GM18502 (cell line): ENCODE data around the gene KRTAP17-1.
"Not testable (repeated sequence)": the region's sequence is repeated elsewhere in the genome, so short reads cannot be mapped to it uniquely, and the experiment has no call there.

ENCODE experiments used
- ATAC-seq: cut with Tn5 transposase; IDR thresholded peaks from one replicate; pipeline ENCODE4 v1.9.1; 2021; ENCODE audit warnings: mild to moderate bottlenecking; ENCODE audit not compliant: unreplicated experiment, poor library complexity

Gene KRTAP17-1

GRCh38 chr17:41308251-41308917 is 7.1 kb downstream of the KRTAP17-1 start:
- ATAC-seq = no peak

- ATAC-seq = no peak
Observed at GRCh38 chr17:41307647-41308046, 7.9 kb downstream of the KRTAP17-1 start.

DNA sequence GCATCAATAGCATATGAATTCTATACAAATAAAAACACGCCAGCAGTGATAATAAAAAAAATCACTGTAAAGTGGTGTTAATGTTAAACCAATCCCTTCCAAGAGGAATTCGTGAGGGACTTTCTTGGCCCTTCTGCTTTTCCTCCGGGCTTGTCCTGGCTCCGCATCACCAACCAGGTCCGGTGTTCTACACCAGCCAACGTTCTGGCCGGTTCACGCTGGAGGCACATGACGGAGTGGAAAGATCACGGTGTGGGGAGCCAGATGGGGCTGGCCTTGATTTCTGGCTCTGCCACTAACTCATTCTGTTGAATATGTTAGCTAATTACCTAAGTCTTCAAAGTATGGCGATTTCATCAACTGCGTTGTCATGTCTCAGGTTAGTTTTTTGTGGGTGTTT is 11.4 kb downstream of the KRTAP17-1 start:
- ATAC-seq = no peak

DNA sequence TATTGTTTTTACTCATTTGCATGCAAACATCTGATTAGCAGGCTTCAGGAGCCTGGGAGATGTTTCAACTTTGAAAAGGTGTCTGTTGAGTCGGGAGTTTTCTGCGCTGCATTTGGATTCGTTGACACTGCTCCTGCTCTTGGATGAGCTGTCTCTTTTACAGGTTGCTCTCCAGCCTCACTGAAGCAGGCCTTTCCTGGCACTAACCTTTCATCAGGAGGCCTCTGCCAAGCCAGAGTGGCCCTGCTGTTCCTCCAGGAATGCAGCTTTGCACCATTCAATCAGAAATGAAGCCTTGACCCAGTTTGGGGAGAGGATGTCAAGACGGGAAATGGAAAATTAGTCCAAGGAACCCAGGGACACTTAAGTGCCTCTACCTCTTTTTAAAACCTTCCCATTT is 12.5 kb downstream of the KRTAP17-1 start:
- no peak for ATAC-seq

GRCh38 chr17:41301916-41302901 is 13.3 kb downstream of the KRTAP17-1 start, which contains the start of gene KRTAP29-1:
Gene KRTAP29-1 (minus strand): TSS chr17:41302851. CDS start chr17:41302851, 0 bp downstream.
- no peak for ATAC-seq

DNA sequence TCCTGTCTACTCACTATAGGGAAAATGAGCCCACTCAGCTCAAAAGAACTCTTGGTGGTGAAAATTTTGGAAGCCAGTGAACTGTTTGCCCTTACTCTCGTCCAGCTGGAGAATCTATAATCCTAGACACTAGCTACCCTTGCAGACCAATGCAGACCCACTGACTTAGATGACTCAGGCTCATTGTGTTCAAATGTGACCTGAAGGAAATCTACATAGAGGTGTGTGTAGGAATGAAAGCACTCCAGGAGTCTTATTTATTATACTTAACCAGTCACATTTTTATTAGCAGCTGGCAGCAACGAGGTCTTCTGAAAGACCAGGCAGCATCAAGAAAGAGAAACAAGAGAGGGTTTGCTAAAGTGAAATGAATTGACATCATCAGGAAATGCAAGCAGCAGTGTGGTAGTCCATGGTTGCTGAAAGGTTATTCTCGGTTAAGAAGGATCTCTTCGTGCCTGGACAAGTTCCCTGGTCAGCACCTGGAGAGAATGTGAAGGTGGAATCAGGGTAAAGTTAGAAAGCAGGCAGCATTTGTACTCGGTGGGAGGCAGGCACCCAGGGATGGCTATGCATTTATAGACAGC is 14.2 kb downstream of the KRTAP17-1 start:
- ATAC-seq = no peak

GRCh38 chr17:41298458-41299135 is 16.9 kb downstream of the KRTAP17-1 start:
- no peak for ATAC-seq

DNA sequence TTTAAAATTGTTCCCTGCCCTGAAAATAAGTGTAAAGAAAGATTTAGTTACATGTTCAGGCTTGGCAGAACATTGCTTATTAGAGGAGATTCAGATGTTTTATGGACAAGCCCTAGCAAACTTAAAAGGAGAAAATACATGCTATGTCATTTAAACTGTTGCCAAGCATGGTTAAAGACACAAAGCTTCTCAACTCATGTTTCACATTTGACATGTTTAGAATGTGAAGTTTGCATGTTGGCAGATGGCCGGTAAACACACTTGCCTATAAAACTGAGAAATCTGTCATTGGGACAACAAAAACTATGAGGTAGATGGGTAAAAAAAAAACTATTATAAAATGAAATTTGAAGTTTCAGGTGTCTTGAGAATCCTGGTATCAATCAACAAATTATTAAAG is 18.7 kb downstream of the KRTAP17-1 start:
- ATAC-seq = no peak

- ATAC-seq = no peak
Observed at GRCh38 chr17:41294016-41294415, 21.5 kb downstream of the KRTAP17-1 start.

- ATAC-seq = no peak
Observed at GRCh38 chr17:41287050-41287449, 28.5 kb downstream of the KRTAP17-1 start.

GRCh38 chr17:41284546-41284945 is 31.0 kb downstream of the KRTAP17-1 start:
- ATAC-seq = no peak

DNA sequence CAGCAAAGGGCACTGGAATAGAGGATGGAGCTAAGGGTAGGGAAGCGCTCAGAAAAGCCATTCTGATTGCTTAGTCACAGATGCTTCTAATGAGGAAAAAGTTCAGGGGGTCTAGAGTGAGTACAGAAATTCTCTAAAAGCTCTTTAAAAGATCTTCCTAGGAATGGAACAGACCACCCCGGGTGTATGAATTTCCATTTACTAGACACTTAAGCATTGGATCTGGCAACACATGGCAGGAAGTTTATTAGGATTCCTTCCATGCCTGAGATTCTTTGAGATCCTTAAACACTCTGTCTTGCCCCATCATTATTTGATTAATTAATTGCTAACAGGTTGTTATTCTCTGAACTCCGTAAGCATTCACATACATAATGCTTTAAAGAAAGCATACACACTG is 31.5 kb downstream of the KRTAP17-1 start:
- no peak for ATAC-seq

GRCh38 chr17:41278176-41278955 is 37.1 kb downstream of the KRTAP17-1 start:
- no peak for ATAC-seq

DNA sequence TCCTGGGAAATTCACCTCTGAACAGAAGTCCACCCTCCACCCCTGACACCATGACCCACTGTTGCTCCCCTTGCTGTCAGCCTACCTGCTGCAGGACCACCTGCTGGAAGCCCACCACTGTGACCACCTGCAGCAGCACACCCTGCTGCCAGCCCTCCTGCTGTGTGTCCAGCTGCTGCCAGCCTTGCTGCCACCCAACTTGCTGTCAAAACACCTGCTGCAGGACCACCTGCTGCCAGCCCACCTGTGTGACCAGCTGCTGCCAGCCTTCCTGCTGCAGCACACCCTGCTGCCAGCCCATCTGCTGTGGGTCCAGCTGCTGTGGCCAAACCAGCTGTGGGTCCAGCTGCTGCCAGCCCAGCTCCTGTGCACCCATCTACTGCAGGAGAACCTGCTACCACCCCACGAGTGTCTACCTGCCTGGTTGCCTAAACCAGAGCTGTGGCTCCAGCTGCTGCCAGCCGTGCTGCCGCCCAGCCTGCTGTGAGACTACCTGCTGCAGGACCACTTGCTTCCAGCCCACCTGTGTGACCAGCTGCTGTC is 39.8 kb downstream of the KRTAP17-1 start, which contains the start of gene KRTAP9-7:
Gene KRTAP9-7, plus strand, starts transcription at position 51 of the 543 bp plus-strand sequence. Its CDS starts 0 bp downstream, at position 51.
- ATAC-seq = not testable (repeated sequence)

- no peak for ATAC-seq
Observed at GRCh38 chr17:41271858-41272257, 43.7 kb downstream of the KRTAP17-1 start.

DNA sequence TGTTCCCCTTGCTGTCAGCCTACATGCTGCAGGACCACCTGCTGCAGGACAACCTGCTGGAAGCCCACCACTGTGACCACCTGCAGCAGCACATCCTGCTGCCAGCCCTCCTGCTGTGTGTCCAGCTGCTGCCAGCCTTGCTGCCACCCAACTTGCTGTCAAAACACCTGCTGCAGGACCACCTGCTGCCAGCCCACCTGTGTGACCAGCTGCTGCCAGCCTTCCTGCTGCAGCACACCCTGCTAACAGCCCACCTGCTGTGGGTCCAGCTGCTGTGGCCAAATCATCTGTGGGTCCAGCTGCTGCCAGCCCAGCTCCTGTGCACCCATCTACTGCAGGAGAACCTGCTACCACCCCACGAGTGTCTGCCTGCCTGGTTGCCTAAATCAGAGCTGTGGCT is 44.2 kb downstream of the KRTAP17-1 start:
- ATAC-seq = not testable (repeated sequence)

DNA sequence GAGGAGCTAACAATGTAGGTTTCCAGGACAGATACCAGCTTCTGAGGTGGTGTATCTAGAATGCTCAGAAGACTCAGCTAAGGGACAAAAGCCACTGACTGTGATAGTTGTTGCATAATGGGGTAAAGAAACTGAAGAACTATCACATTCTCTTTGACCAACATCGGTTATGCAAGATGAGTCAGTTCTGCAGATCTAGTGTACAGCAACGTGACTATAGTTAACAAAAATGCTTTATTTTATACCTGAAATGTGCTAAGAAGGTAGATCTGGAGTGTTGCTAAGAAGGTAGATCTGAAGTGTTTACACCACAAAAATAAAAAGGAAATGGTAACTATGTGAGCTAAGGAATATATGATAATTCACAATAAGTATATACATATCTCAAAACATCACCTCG is 47.8 kb downstream of the KRTAP17-1 start:
- ATAC-seq = no peak

GRCh38 chr17:41265078-41265477 is 50.4 kb downstream of the KRTAP17-1 start, which contains the start of gene KRTAP9-6:
Gene KRTAP9-6 (plus strand): TSS chr17:41265378. CDS start chr17:41265378, 0 bp downstream.
- no peak for ATAC-seq
